NB4 (cell line): ENCODE measurements around the gene SLC37A2.

Experiments used
- POLR2A ChIP-seq: IDR thresholded peaks from 2 replicates; pipeline ENCODE4 v1.6.1; 2011; ENCODE audit warnings: mild to moderate bottlenecking; ENCODE audit not compliant: insufficient read length; ENCODE audit errors: extremely low read depth
- TF ChIP-seq, protein P1 (sequence below): IDR thresholded peaks from one replicate; pipeline ENCODE4 v1.5.1; 2012; ENCODE audit warnings: low read depth, low read length

DNA sequence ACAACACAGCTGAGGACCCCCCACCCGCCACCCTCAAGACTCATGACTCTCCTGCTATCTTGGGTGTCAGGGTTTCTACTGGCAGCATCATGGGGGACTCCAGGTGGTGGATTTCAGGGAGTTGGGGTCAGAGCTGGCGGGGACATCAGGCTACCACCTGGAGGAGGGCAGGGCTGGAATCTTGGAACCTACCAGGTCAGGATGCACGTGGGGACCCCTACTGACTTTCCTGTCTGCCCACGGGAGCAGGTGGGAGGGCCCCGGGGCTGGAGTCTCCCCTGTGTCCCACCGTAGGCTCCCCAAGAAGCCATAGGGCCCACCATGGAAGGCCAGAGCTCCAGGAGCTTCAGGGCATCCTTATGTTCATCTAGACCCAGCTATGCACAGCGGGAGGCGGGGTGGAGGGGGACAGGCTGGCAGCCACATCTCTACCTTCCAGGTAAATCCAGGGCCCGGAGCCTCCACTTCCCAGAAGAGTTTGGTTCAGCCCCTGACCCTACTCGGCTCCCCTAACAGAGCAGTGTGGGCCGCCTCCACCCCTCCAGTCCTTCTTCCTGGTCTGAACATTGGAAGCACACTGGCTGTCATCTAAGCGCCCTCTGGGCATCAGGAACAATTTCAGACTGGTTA lies 10.0 kb downstream of the SLC37A2 start:
- TF ChIP-seq, protein P1, sequence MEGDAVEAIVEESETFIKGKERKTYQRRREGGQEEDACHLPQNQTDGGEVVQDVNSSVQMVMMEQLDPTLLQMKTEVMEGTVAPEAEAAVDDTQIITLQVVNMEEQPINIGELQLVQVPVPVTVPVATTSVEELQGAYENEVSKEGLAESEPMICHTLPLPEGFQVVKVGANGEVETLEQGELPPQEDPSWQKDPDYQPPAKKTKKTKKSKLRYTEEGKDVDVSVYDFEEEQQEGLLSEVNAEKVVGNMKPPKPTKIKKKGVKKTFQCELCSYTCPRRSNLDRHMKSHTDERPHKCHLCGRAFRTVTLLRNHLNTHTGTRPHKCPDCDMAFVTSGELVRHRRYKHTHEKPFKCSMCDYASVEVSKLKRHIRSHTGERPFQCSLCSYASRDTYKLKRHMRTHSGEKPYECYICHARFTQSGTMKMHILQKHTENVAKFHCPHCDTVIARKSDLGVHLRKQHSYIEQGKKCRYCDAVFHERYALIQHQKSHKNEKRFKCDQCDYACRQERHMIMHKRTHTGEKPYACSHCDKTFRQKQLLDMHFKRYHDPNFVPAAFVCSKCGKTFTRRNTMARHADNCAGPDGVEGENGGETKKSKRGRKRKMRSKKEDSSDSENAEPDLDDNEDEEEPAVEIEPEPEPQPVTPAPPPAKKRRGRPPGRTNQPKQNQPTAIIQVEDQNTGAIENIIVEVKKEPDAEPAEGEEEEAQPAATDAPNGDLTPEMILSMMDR: no peak
- no peak for TF ChIP-seq POLR2A
